GM23338 (cell line): ENCODE results near the gene ARL8B. TPM values are rescaled to one million over a fixed set of nuclear protein-coding genes. Genes with fewer than 3 reads are reported as not detected.

Experiments
- ATAC-seq: fragments of 200-7000 bp; cut with Tn5 transposase; 3 replicates; pipeline ENCODE4 v1.9.1; 2020
- DNase-seq: peaks from one replicate; pipeline ENCODE4 v3.0.0-alpha.2; 2015; ENCODE audit warnings: low spot score
- H2AFZ ChIP-seq: fragments of 200-600 bp; sonication (generic); 2 replicates; pipeline ENCODE4 v1.8.0; 2016; ENCODE audit warnings: antibody characterized with exemption, mild to moderate bottlenecking, moderate library complexity
- H3F3A ChIP-seq: fragments of 200-600 bp; sonication (generic); replicated peaks from 2 replicates; pipeline ENCODE4 v1.8.0; 2017; ENCODE audit warnings: antibody characterized with exemption, mixed run types, low read depth
- H3K27ac ChIP-seq: fragments of 200-600 bp; sonication (generic); 2 replicates; pipeline ENCODE4 v1.6.1; 2016; ENCODE audit warnings: low read depth
- H3K27me3 ChIP-seq: fragments of 200-600 bp; sonication (generic); 2 replicates; pipeline ENCODE4 v1.8.0; 2016; ENCODE audit warnings: mild to moderate bottlenecking, mixed run types, moderate library complexity; ENCODE audit not compliant: insufficient read depth
- H3K36me3 ChIP-seq: fragments of 200-600 bp; sonication (generic); 2 replicates; pipeline ENCODE4 v1.8.0; 2016; ENCODE audit warnings: mild to moderate bottlenecking; ENCODE audit not compliant: insufficient read depth
- H3K4me1 ChIP-seq: fragments of 200-600 bp; sonication (generic); 2 replicates; pipeline ENCODE4 v1.8.0; 2016; ENCODE audit warnings: mild to moderate bottlenecking, moderate library complexity; ENCODE audit not compliant: insufficient read depth
- H3K4me2 ChIP-seq: fragments of 200-600 bp; sonication (generic); 2 replicates; pipeline ENCODE4 v1.7.1; 2017; ENCODE audit warnings: mixed run types
- H3K4me3 ChIP-seq: fragments of 200-600 bp; sonication (generic); 2 replicates; pipeline ENCODE4 v1.6.1; 2016; ENCODE audit warnings: mixed run types
- H3K79me2 ChIP-seq: fragments of 200-600 bp; sonication (generic); replicated peaks from 2 replicates; pipeline ENCODE4 v1.8.0; 2017; ENCODE audit warnings: mild to moderate bottlenecking; ENCODE audit not compliant: insufficient read depth
- H3K9me2 ChIP-seq: fragments of 200-600 bp; sonication (generic); 2 replicates; pipeline ENCODE4 v1.8.0; 2017; ENCODE audit not compliant: insufficient read depth
- H4K20me1 ChIP-seq: fragments of 200-600 bp; sonication (generic); replicated peaks from 2 replicates; pipeline ENCODE4 v1.8.0; 2017; ENCODE audit warnings: mild to moderate bottlenecking; ENCODE audit not compliant: insufficient read depth
- H3K27ac Mint-ChIP-seq: 2 replicates; pipeline ENCODE4 v1.8.0; 2020; ENCODE audit warnings: inconsistent platforms, mild to moderate bottlenecking, moderate library complexity, mixed read lengths
- H3K27me3 Mint-ChIP-seq: 3 replicates; pipeline ENCODE4 v1.8.0; 2022; ENCODE audit warnings: low read depth, mild to moderate bottlenecking, moderate library complexity, mixed read lengths, inconsistent platforms; ENCODE audit not compliant: insufficient read depth, poor library complexity
- H3K36me3 Mint-ChIP-seq: 3 replicates; pipeline ENCODE4 v1.8.0; 2021; ENCODE audit warnings: low read depth, mild to moderate bottlenecking, inconsistent platforms, moderate library complexity, mixed read lengths
- H3K4me1 Mint-ChIP-seq: 3 replicates; pipeline ENCODE4 v1.8.0; 2020; ENCODE audit warnings: mild to moderate bottlenecking, inconsistent platforms, mixed read lengths
- H3K4me3 Mint-ChIP-seq: 3 replicates; pipeline ENCODE4 v1.8.0; 2021; ENCODE audit warnings: moderate library complexity, mild to moderate bottlenecking, inconsistent platforms, mixed read lengths
- H3K9me3 Mint-ChIP-seq: 3 replicates; pipeline ENCODE4 v1.8.0; 2020; ENCODE audit warnings: moderate library complexity, mild to moderate bottlenecking, inconsistent platforms, mixed read lengths
- CREB1 ChIP-seq: fragments of 250-450 bp; sonication (Bioruptor Pico); IDR thresholded peaks from 2 replicates; pipeline ENCODE4 v1.5.0; 2020; ENCODE audit warnings: low read depth, mild to moderate bottlenecking, moderate library complexity
- CTCF ChIP-seq, 2 experiments: fragments of 200-600 bp in 1 of 2; sonication (generic) in 1 of 2; conservative IDR thresholded peaks; 2 replicates each; pipeline versions ENCODE4 v1.5.1 to v1.6.1; 2016 to 2017; ENCODE audit warnings: antibody characterized with exemption in 2 of 2, low read depth in 2 of 2, mild to moderate bottlenecking in 2 of 2, moderate library complexity in 1 of 2
- EZH2 ChIP-seq: fragments of 200-600 bp; sonication (generic); IDR thresholded peaks from one replicate; pipeline ENCODE4 v1.8.0; 2017; ENCODE audit warnings: antibody characterized with exemption, mild to moderate bottlenecking, low read depth; ENCODE audit not compliant: unreplicated experiment
- JUNB ChIP-seq: IDR thresholded peaks from one replicate; pipeline ENCODE4 v1.6.1; 2016; ENCODE audit warnings: antibody characterized with exemption; ENCODE audit not compliant: unreplicated experiment
- NANOG ChIP-seq: IDR thresholded peaks from 2 replicates; pipeline ENCODE4 v1.6.1; 2016; ENCODE audit warnings: antibody characterized with exemption, borderline replicate concordance
- POLR2AphosphoS5 ChIP-seq: IDR thresholded peaks from 2 replicates; pipeline ENCODE4 v1.6.1; 2016; ENCODE audit warnings: antibody characterized with exemption, low read depth
- REST ChIP-seq: IDR thresholded peaks from one replicate; pipeline ENCODE4 v1.6.1; 2018; ENCODE audit warnings: antibody characterized with exemption; ENCODE audit not compliant: unreplicated experiment
- STAT1 ChIP-seq: IDR thresholded peaks from one replicate; pipeline ENCODE4 v1.6.1; 2016; ENCODE audit warnings: antibody characterized with exemption; ENCODE audit not compliant: unreplicated experiment
- ZNF114 ChIP-seq: fragments of 250-450 bp; sonication (Bioruptor Pico); IDR thresholded peaks from 2 replicates; pipeline ENCODE4 v1.5.0; 2020; ENCODE audit warnings: mild to moderate bottlenecking, moderate library complexity
- ZNF331 ChIP-seq: fragments of 250-450 bp; sonication (Bioruptor Pico); IDR thresholded peaks from 2 replicates; pipeline ENCODE4 v1.5.0; 2020; ENCODE audit warnings: low read depth, mild to moderate bottlenecking, moderate library complexity
- ZNF462 ChIP-seq: fragments of 250-450 bp; sonication (Bioruptor Pico); IDR thresholded peaks from 2 replicates; pipeline ENCODE4 v1.5.0; 2020; ENCODE audit warnings: mild to moderate bottlenecking, moderate library complexity
- polyA plus RNA-seq: library from polyadenylated mRNA; unstranded; fragments of >200 nt; fragmentation: Nextera tagmentation; extraction: Ambion mirVana; gene quantifications from 2 replicates; pipeline ENCODE4 v1.2.1, GENCODE V29; 2016
- total RNA-seq: library from RNA; depleted of rRNA; stranded (reverse); fragments of >200 nt; shearing (Covaris generic); gene quantifications from 2 replicates; pipeline ENCODE4 v1.2.3, GENCODE V29; 2014

The ARL8B gene
- total and polyA plus RNA-seq, 2 experiments from 2014 or later, result 25.5 to 40.8 TPM

GRCh38 chr3:5194341-5194740 lies 72.2 kb downstream of the ARL8B start (continued):
- TF ChIP-seq ZNF462 (CRISPR knock-in tag), result no peak

- H3K36me3 ChIP-seq, result 0 out of 2 replicates have a peak, but pooled peaks cover 3% of the 10 kb centered on the region
- Mint-ChIP-seq H3K4me3 (no peak overlapping the region), H3K27me3 (no peaks in the 10 kb centered on the region), H3K9me3 (no peaks in the 10 kb centered on the region), H3K27ac (peak overlapping the region; percentile 24; the same call in 1 of the 2 replicates), H3K4me1 (peaks cover 59% of the 10 kb centered on the region), H3K36me3 (peaks cover 46% of the 10 kb centered on the region)
- no peak overlapping the region for H3K4me2 ChIP-seq
- ATAC-seq, result no peak
- no peaks in the 10 kb centered on the region for H3F3A ChIP-seq
- H4K20me1 ChIP-seq, result no peaks in the 10 kb centered on the region
- DNase-seq, result no peak
- no peak overlapping the region for H3K27ac ChIP-seq
- H3K79me2 ChIP-seq, result peaks cover 47% of the 10 kb centered on the region
- no peak overlapping the region for H3K4me3 ChIP-seq
- H3K4me1 ChIP-seq, result peaks cover 31% of the 10 kb centered on the region
- no peaks in the 10 kb centered on the region for H3K9me2 ChIP-seq
- H2AFZ ChIP-seq, result no peak overlapping the region
- H3K27me3 ChIP-seq, result no peaks in the 10 kb centered on the region
- TF ChIP-seq ZNF114 (CRISPR knock-in tag) (no peak), JUNB (no peak), CTCF (conservative IDR thresholded peaks at IDR 0.05; ENCODE audit: low read depth in 2 of 2) (no peak), ZNF331 (no peak), REST (no peak), EZH2 (no peak), POLR2AphosphoS5 (no peak), CREB1 (no peak), STAT1 (no peak), NANOG (no peak)
Measured at GRCh38 chr3:5194801-5195509, 72.9 kb downstream of the ARL8B start.
